Measurements from ENCODE around the gene WHAMM. TPM values are rescaled to one million over a fixed set of nuclear protein-coding genes. Genes with fewer than 3 reads are reported as not detected.
"Not testable (repeated sequence)": the region's sequence is repeated elsewhere in the genome, so short reads cannot be mapped to it uniquely, and the experiment has no call there.

The WHAMM gene
- 1 to 10 TPM; 6.7 to 9.5 TPM for total RNA-seq
- long read RNA-seq, donor 1, partial matches to known transcripts = 2 of 4 reads
- long read RNA-seq, donor 1, other reads (novel, unspliced or antisense) = 2 of 4 reads
- long read RNA-seq, donor 2, partial matches to known transcripts = 0 of 2 reads
- long read RNA-seq, donor 2, other reads (novel, unspliced or antisense) = 2 of 2 reads

- intact Hi-C loops (cut with DNase I) = no loop called here
- peak; percentile 99 for DNase-seq (ENCODE audit: low spot score)
Measured at GRCh38 chr15:82809308-82810060, at the start of gene WHAMM. TSS of gene WHAMM (plus strand) at chr15:82809628. CDS start at chr15:82809727, 99 bp downstream.

- intact Hi-C loops (cut with DNase I) = no loop called here
- no peak for DNase-seq (ENCODE audit: low spot score)
Measured at GRCh38 chr15:82763361-82764116, 45.9 kb upstream of the WHAMM start.

GRCh38 chr15:82764117-82764490, 45.3 kb upstream of the WHAMM start:
- intact Hi-C loops (cut with DNase I) = no loop called here
- DNase-seq (ENCODE audit: low spot score) = no peak

GRCh38 chr15:82764740-82765139, 44.7 kb upstream of the WHAMM start:
- intact Hi-C loops (cut with DNase I) = no loop called here
- no peak for DNase-seq (ENCODE audit: low spot score)

GRCh38 chr15:82766201-82766600, 43.2 kb upstream of the WHAMM start:
- DNase-seq (ENCODE audit: low spot score); intact Hi-C loops (cut with DNase I): not testable (repeated sequence)

- DNase-seq (ENCODE audit: low spot score) = no peak
- intact Hi-C loops (cut with DNase I) = loop anchor here in 1 of 2 donors (1.0 kb wide), 1 partner anchor 22 kb away; no protein-coding TSS in a partner anchor
Measured at GRCh38 chr15:82767163-82767829, 42.1 kb upstream of the WHAMM start.

GRCh38 chr15:82768414-82769054, 40.9 kb upstream of the WHAMM start:
- no peak for DNase-seq (ENCODE audit: low spot score)
- intact Hi-C loops (cut with DNase I) = no loop called here

- intact Hi-C loops (cut with DNase I) = no loop called here
- no peak for DNase-seq (ENCODE audit: low spot score)
Measured at GRCh38 chr15:82771789-82772607, 37.4 kb upstream of the WHAMM start.

- DNase-seq (ENCODE audit: low spot score) = no peak
Measured at GRCh38 chr15:82774496-82774895, 34.9 kb upstream of the WHAMM start.

GRCh38 chr15:82778755-82779154, 30.7 kb upstream of the WHAMM start:
- intact Hi-C loops (cut with DNase I) = no loop called here
- DNase-seq (ENCODE audit: low spot score) = no peak

More at GRCh38 chr15:82774496-82774895, 34.9 kb upstream of the WHAMM start:
- intact Hi-C loops (cut with DNase I) = no loop called here

GRCh38 chr15:82781349-82781748, 28.1 kb upstream of the WHAMM start:
- intact Hi-C loops (cut with DNase I) = no loop called here

GRCh38 chr15:82788496-82788895, 20.9 kb upstream of the WHAMM start:
- no peak for DNase-seq (ENCODE audit: low spot score)
- intact Hi-C loops (cut with DNase I) = no loop called here

More at GRCh38 chr15:82781349-82781748, 28.1 kb upstream of the WHAMM start:
- no peak for DNase-seq (ENCODE audit: low spot score)

- intact Hi-C loops (cut with DNase I) = no loop called here
- DNase-seq (ENCODE audit: low spot score) = no peak
Measured at GRCh38 chr15:82789491-82789890, 19.9 kb upstream of the WHAMM start.

GRCh38 chr15:82790321-82790720, 19.1 kb upstream of the WHAMM start:
- intact Hi-C loops (cut with DNase I) = no loop called here
- DNase-seq (ENCODE audit: low spot score) = no peak

GRCh38 chr15:82792068-82792467, 17.4 kb upstream of the WHAMM start:
- intact Hi-C loops (cut with DNase I) = no loop called here
- no peak for DNase-seq (ENCODE audit: low spot score)

- no peak for DNase-seq (ENCODE audit: low spot score)
- intact Hi-C loops (cut with DNase I) = no loop called here
Measured at GRCh38 chr15:82793737-82794136, 15.7 kb upstream of the WHAMM start.

GRCh38 chr15:82798104-82798503, 11.3 kb upstream of the WHAMM start:
- DNase-seq (ENCODE audit: low spot score) = no peak
- intact Hi-C loops (cut with DNase I) = no loop called here

- no peak for DNase-seq (ENCODE audit: low spot score)
- intact Hi-C loops (cut with DNase I) = no loop called here
Measured at GRCh38 chr15:82798531-82799166, 10.8 kb upstream of the WHAMM start.

Data from posterior vena cava (tissue), 2 donors.